Measurements from ENCODE around the gene KLF7.

- TF ChIP-seq CTCF (IDR thresholded peaks at IDR 0.05): no peak
- no peak for TF ChIP-seq POLR2A (IDR thresholded peaks at IDR 0.05)
- no peak for TF ChIP-seq EP300 (IDR thresholded peaks at IDR 0.05)
Measured at GRCh38 chr2:207087046-207087902, 78.5 kb downstream of the KLF7 start.
